GM21528 (cell line): ENCODE results near the gene SMOC1.

Source experiments
- ATAC-seq: cut with Tn5 transposase; IDR thresholded peaks from one replicate; pipeline ENCODE4 v1.9.1; 2021; ENCODE audit warnings: mild to moderate bottlenecking, moderate library complexity; ENCODE audit not compliant: unreplicated experiment, low FRiP score

SMOC1 gene

GRCh38 chr14:70029296-70030132, 150.3 kb downstream of the SMOC1 start:
- ATAC-seq: no peak

GRCh38 chr14:70032016-70032415, 152.8 kb downstream of the SMOC1 start:
- no peak for ATAC-seq

GRCh38 chr14:70032447-70032846, 153.2 kb downstream of the SMOC1 start:
- ATAC-seq: no peak

DNA sequence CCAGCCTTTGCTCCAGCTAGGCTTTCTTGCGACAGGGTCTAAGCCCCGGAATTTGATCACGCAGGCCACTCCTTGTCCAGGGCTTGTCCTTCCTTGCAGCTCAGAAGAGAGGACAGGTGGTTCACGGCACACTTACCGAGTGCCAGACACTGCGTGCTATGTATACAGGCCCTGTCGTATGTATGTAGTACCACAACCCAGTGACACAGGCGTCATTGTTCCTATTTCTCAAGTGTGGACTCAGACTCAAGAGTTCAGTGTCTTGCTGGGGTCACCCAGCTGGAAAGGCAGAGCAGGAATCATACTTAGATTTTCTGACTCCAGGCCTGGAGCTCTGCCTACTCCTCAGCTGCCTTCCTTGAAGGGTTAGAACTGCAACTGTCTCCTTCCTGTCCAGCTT, 153.9 kb downstream of the SMOC1 start:
- no peak for ATAC-seq

- ATAC-seq: no peak
These were observed 154.3 kb downstream of the SMOC1 start for GRCh38 chr14:70033561-70033960.

- ATAC-seq: no peak
These were observed 155.0 kb downstream of the SMOC1 start for GRCh38 chr14:70034257-70034656.

DNA sequence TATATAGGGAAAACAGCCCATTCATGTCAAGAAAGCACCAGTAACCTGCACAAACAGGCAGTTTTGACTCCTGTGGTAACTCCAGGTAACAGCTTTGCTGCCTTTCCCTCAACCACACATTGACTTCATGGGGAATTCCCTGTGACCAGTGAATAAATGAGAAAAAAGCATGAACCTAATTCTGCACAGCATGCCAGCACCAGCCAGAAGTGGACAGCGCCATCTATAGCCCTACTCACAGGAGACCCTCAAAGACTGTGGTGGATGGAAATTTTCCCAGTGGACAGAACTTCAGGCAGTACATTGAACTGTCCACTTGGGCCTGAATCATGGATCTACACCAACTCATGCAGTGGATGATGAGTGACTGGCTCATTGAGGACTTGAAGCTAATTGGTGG, 157.4 kb downstream of the SMOC1 start:
- ATAC-seq: no peak

DNA sequence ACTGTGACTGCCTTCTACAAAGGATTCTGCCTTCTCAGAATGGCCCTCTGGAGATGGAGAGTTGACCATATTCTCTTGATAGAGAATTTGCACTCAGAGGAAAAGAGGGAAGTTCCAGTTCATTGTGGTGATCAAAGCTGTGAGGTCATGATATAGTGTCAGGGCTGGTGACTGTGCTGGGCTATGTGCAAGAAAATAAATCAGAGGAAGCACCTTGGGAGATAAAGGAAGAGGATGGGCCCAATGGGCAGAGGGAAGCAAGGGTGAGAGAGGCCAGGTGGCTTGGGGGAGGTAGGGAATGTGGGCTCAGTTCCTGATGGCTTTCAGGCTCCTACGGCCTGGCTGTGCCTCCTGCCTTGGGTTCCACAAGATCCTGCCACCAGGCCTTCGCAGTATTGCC, 163.8 kb downstream of the SMOC1 start:
- no peak for ATAC-seq

GRCh38 chr14:70045310-70045709, 166.1 kb downstream of the SMOC1 start:
- ATAC-seq: no peak

GRCh38 chr14:70045844-70046535, 166.8 kb downstream of the SMOC1 start:
- ATAC-seq: no peak

GRCh38 chr14:70047598-70048312, 168.5 kb downstream of the SMOC1 start:
- no peak for ATAC-seq

DNA sequence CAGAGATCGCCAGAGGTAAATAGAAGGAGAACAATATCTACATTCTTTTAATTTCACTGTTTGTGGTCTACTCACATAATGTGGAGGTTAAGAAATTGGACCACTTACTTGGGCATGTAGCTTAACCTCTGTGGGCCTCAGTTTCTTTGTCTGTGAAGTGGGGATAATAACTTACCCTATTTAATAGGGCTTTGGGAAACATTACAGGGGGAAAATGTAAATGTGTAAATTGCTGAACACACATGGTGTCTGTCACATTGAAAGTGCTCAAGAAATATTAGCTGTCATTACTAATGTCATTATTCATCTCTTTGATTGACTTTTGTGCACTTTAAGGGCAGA, 169.1 kb downstream of the SMOC1 start:
- no peak for ATAC-seq

DNA sequence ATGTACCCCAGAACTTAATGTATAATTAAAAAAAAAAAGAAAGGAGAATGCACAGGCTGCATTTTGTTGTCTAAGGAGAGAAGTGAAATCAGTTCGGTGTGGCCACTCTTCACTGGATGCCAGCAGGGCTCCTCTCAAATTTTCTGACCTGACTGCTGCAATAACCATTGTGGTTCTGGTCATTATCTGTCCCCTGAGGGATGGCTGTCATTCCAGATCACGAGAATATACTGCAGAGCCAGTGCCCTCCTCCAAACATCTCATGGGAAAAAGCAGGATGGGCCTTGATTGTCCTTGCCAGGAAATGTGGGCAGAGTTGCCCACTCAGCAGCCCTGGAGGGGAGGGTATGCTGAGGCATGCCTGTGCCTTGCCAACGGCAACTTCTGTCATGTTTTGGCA, 170.4 kb downstream of the SMOC1 start:
- ATAC-seq: no peak

DNA sequence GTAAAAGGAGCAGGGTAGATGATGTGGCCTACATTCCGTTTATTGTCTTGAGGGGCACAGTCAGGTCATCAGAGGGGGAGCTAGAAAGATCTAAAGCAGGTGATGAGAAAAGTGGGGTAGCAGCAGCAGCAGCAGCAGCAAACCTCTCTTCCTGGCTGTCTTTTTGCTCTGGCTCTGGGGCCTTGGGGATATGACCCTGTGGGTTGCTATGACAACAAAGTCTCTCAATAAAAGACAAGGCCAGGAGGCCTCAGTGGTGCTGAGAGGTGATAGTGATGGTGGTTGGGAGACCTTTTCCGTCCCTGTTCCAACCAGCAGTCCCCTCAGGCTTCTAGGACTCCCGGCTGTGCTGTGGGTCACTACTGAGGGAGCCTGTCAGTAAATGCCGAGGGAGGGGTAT, 170.9 kb downstream of the SMOC1 start:
- no peak for ATAC-seq

- no peak for ATAC-seq
These were observed 173.8 kb downstream of the SMOC1 start for GRCh38 chr14:70052990-70053389.

DNA sequence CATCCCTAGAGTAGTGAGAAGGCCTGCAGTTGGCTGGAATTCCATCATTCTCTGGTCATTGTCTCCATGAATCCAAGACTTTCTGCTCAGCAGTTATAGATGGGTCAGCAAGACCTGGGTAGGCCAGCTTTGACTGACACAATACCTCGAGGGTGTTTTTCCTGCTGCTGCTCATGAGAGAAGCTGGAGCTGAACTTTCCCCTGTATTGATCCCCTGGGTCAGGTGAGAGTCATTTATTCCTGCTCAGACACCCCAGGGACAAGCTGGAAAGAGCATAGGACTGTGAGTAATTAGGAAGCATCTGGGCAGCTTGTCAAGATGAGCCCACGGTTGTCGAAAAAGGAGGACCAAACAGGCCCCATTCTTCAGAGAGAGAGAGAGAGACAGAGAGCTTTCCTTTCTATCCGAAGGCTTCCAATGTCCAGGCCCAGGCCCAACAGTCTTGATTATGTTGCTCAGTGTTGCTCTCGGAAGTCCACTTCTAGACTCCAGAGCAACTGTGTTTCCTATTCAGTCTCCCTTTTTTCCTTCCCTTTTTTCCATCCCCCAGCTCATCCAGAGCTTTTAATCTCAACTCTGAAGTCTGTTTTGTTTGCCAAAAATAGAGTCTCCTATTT, 178.4 kb downstream of the SMOC1 start:
- ATAC-seq: no peak

DNA sequence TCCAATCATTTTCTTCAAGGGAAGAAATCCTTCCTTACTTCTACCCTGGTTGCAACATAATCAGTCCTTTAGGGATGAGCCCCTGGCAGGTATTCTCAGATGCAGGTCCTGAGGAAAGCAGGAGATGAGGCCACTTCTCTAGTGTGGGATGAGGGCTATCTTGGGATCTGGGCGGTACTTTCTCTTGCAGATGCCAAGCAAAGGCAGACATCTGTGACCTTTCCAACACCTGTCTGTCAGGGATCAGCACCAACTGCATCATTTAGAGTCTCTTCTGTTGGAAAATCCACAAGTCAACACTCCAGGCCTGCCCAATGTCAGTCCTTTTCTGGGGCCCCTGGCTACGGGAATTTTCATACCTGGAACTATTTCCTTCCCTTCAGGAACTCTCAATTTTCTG, 180.3 kb downstream of the SMOC1 start:
- no peak for ATAC-seq

- ATAC-seq: no peak
These were observed 181.9 kb downstream of the SMOC1 start for GRCh38 chr14:70061108-70061507.

GRCh38 chr14:70064136-70064865, 185.1 kb downstream of the SMOC1 start:
- ATAC-seq: no peak

- no peak for ATAC-seq
These were observed 188.6 kb downstream of the SMOC1 start for GRCh38 chr14:70067810-70068209.
